Cardiac muscle cell (in vitro differentiated cells and primary cell): Measurements from ENCODE around the gene RHOBTB3. TPM values are rescaled to one million over a fixed set of nuclear protein-coding genes. Genes with fewer than 3 reads are reported as not detected.
A peak's percentile ranks its signal among the peaks of the same experiment; 100 is the strongest.

ENCODE experiments used
- DNase-seq, 2 donors: peaks; one replicate each; pipeline versions ENCODE4 v3.0.0 to v3.0.0-alpha.2; 2010 to 2017; ENCODE audit warnings: low read depth in 1 of 2, low spot score in 1 of 2
- H3K27ac ChIP-seq: fragments of 200-600 bp; sonication (generic); 2 replicates; pipeline ENCODE4 v1.5.1; 2016
- H3K27me3 ChIP-seq: fragments of 200-600 bp; sonication (generic); 2 replicates; pipeline ENCODE4 v1.6.0; 2016; ENCODE audit warnings: control low read depth
- H3K36me3 ChIP-seq: fragments of 200-600 bp; sonication (generic); 2 replicates; pipeline ENCODE4 v1.5.1; 2016; ENCODE audit warnings: control low read depth
- H3K4me1 ChIP-seq: fragments of 200-600 bp; sonication (generic); 2 replicates; pipeline ENCODE4 v1.8.1; 2017; ENCODE audit warnings: low read depth, mild to moderate bottlenecking, mixed run types
- H3K4me3 ChIP-seq: fragments of 200-600 bp; sonication (generic); 2 replicates; pipeline ENCODE4 v1.5.1; 2016; ENCODE audit warnings: mild to moderate bottlenecking
- H3K9me3 ChIP-seq: fragments of 200-600 bp; sonication (generic); 2 replicates; pipeline ENCODE4 v1.5.1; 2017; ENCODE audit warnings: low read depth, mild to moderate bottlenecking, control low read depth
- CTCF ChIP-seq: IDR thresholded peaks from 2 replicates; pipeline ENCODE4 v1.5.1; 2012; ENCODE audit warnings: low read depth, mild to moderate bottlenecking, low read length
- polyA plus RNA-seq: library from polyadenylated mRNA; unstranded; fragments of >200 nt; fragmentation: Nextera tagmentation; extraction: Ambion mirVana; gene quantifications from 2 replicates; pipeline ENCODE4 v1.2.1, GENCODE V29; 2016
- total RNA-seq: library from RNA; depleted of rRNA; stranded (reverse); fragments of >200 nt; gene quantifications from 2 replicates; pipeline ENCODE4 v1.2.3, GENCODE V29; 2016

The RHOBTB3 gene
- total and polyA plus RNA-seq, 2 experiments from 2014 or later, result 455 to 477 TPM

DNA sequence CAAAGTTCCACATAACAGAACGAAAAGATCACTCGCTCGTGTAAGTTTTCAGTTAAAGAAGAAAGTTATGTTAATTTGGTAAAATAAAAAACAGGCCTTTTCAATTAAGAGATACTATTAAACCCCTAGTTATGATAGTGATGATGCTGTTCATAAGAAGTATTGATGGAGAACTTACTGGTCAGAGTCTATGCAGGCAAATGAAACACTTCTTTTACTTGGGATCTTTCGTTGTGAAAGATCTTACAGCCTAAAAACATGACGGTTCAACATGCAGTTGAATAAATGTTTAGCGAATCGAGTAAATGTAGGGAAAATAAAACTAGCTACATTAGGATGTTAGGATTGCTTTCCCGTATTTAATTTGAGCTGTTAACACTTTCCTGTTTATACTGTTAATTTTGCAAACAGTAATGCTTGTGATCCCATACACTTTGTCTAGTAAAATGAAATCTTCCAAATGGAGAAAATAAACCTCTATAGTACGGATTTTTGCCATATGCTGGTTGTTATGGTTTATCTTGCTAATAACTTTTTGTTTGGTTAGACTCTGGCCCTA lies 2.0 kb downstream of the RHOBTB3 start:
- H3K27me3 ChIP-seq, result no peaks in the 10 kb centered on the region
- H3K27ac ChIP-seq, result peak overlapping the region; percentile 96
- DNase-seq, result no peak
- no peaks in the 10 kb centered on the region for H3K9me3 ChIP-seq
- H3K4me1 ChIP-seq, result peaks cover 39% of the 10 kb centered on the region
- peaks cover 22% of the 10 kb centered on the region for H3K36me3 ChIP-seq
- no peak for TF ChIP-seq CTCF
- H3K4me3 ChIP-seq, result peak overlapping the region; percentile 96

GRCh38 chr5:95734187-95734586 lies 3.1 kb downstream of the RHOBTB3 start:
- Histone ChIP-seq H3K27me3 (no peaks in the 10 kb centered on the region), H3K27ac (peak overlapping the region; percentile 7), H3K4me1 (peaks cover 33% of the 10 kb centered on the region), H3K4me3 (peak overlapping the region; percentile 96), H3K36me3 (peaks cover 32% of the 10 kb centered on the region), H3K9me3 (no peaks in the 10 kb centered on the region)
- no peak for TF ChIP-seq CTCF
- DNase-seq, result no peak

- Histone ChIP-seq H3K4me3 (peak overlapping the region; percentile 96), H3K27me3 (no peaks in the 10 kb centered on the region), H3K27ac (no peak overlapping the region), H3K4me1 (peaks cover 26% of the 10 kb centered on the region), H3K9me3 (no peaks in the 10 kb centered on the region), H3K36me3 (peaks cover 38% of the 10 kb centered on the region)
- peak in 1 of 2 donors; percentile 78 for DNase-seq
- TF ChIP-seq CTCF, result no peak
Measured at GRCh38 chr5:95734906-95735305, 3.8 kb downstream of the RHOBTB3 start.

DNA sequence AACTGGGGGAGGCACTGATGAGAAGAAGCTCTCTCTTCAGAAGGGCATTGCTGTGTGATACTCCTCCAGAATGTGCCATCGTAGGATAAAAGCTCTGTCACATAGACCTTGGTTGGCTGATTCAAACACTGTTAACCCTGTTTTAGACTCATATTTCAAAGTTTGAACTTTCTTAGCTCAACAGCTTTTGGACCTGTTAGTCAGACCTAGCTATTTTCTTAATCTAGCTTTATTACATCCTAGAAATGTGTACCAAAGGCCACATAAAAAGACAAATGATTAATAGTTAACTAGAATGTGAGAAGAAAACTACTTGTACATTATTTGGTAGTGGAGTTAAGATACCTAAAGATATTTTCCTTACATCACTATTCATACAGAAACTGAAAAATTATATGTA lies 4.3 kb downstream of the RHOBTB3 start:
- Histone ChIP-seq H3K4me3 (peak overlapping the region; percentile 96), H3K27ac (no peak overlapping the region), H3K27me3 (no peaks in the 10 kb centered on the region), H3K36me3 (peaks cover 42% of the 10 kb centered on the region), H3K9me3 (no peaks in the 10 kb centered on the region), H3K4me1 (peaks cover 23% of the 10 kb centered on the region)
- DNase-seq, result no peak
- no peak for TF ChIP-seq CTCF

GRCh38 chr5:95738072-95738471 lies 6.9 kb downstream of the RHOBTB3 start:
- TF ChIP-seq CTCF, result no peak
- H3K4me3 ChIP-seq, result no peak overlapping the region
- peak overlapping the region; percentile 1 for H3K27ac ChIP-seq
- no peaks in the 10 kb centered on the region for H3K9me3 ChIP-seq
- peaks cover 23% of the 10 kb centered on the region for H3K4me1 ChIP-seq
- H3K27me3 ChIP-seq, result no peaks in the 10 kb centered on the region
- peaks cover 43% of the 10 kb centered on the region for H3K36me3 ChIP-seq
- no peak for DNase-seq
